Loucy (cell line): Measurements from ENCODE around the gene DNM3.

Experiments used
- H2AFZ ChIP-seq: fragments of 200-600 bp; sonication (generic); 2 replicates; pipeline ENCODE4 v1.6.0; 2016; ENCODE audit warnings: antibody characterized with exemption, mild to moderate bottlenecking, low read length, moderate library complexity
- H3F3A ChIP-seq: fragments of 200-600 bp; 2 replicates; pipeline ENCODE4 v1.6.0; 2016; ENCODE audit warnings: antibody characterized with exemption, low read depth, mild to moderate bottlenecking
- H3K27me3 ChIP-seq: fragments of 200-600 bp; sonication (generic); 2 replicates; pipeline ENCODE4 v1.6.1; 2014; ENCODE audit warnings: low read length, mild to moderate bottlenecking; ENCODE audit not compliant: insufficient read depth, poor library complexity, severe bottlenecking
- H3K36me3 ChIP-seq: fragments of 200-600 bp; sonication (generic); 2 replicates; pipeline ENCODE4 v1.6.1; 2016; ENCODE audit warnings: low read length; ENCODE audit not compliant: insufficient read depth
- H3K4me1 ChIP-seq: fragments of 200-600 bp; sonication (generic); 2 replicates; pipeline ENCODE4 v1.5.1; 2014; ENCODE audit warnings: low read length, mild to moderate bottlenecking; ENCODE audit not compliant: insufficient read depth, poor library complexity, severe bottlenecking
- H3K4me2 ChIP-seq: fragments of 200-600 bp; sonication (generic); 2 replicates; pipeline ENCODE4 v1.6.0; 2014; ENCODE audit warnings: antibody characterized with exemption, low read length, low read depth, mild to moderate bottlenecking; ENCODE audit not compliant: poor library complexity, severe bottlenecking
- H3K4me3 ChIP-seq: fragments of 200-600 bp; sonication (generic); 2 replicates; pipeline ENCODE4 v1.5.1; 2014; ENCODE audit warnings: low read length, mild to moderate bottlenecking, mixed read lengths; ENCODE audit not compliant: poor library complexity, severe bottlenecking
- H3K79me2 ChIP-seq: fragments of 200-600 bp; sonication (generic); 2 replicates; pipeline ENCODE4 v1.6.1; 2014; ENCODE audit warnings: low read length; ENCODE audit not compliant: insufficient read depth
- H3K9ac ChIP-seq: fragments of 200-600 bp; sonication (generic); 2 replicates; pipeline ENCODE4 v1.6.0; 2014; ENCODE audit warnings: mild to moderate bottlenecking, low read depth, low read length, moderate library complexity; ENCODE audit not compliant: poor library complexity, severe bottlenecking
- H3K9me2 ChIP-seq: fragments of 200-600 bp; sonication (generic); replicated peaks from 2 replicates; pipeline ENCODE4 v1.6.1; 2016; ENCODE audit warnings: low read depth, low read length, mixed read lengths
- H3K9me3 ChIP-seq: fragments of 200-600 bp; sonication (generic); 2 replicates; pipeline ENCODE4 v1.6.1; 2014; ENCODE audit warnings: mild to moderate bottlenecking, antibody characterized with exemption, low read length, low read depth; ENCODE audit not compliant: insufficient read depth
- H4K20me1 ChIP-seq: fragments of 200-600 bp; sonication (generic); 2 replicates; pipeline ENCODE4 v1.6.0; 2014; ENCODE audit warnings: antibody characterized with exemption, low read length, mild to moderate bottlenecking; ENCODE audit not compliant: insufficient read depth, poor library complexity, severe bottlenecking
- CTCF ChIP-seq: fragments of 200-600 bp; sonication (generic); conservative IDR thresholded peaks from 2 replicates; pipeline ENCODE4 v1.5.1; 2014; ENCODE audit warnings: mild to moderate bottlenecking, antibody characterized with exemption, low read length
- EZH2phosphoT487 ChIP-seq: fragments of 200-600 bp; IDR thresholded peaks from 2 replicates; pipeline ENCODE4 v1.6.1; 2018; ENCODE audit warnings: antibody characterized with exemption, mild to moderate bottlenecking, moderate library complexity, borderline replicate concordance

The DNM3 gene

GRCh38 chr1:172244865-172245264, 403.6 kb downstream of the DNM3 start:
- Histone ChIP-seq H3K9ac (no peak overlapping the region), H2AFZ (no peak overlapping the region), H3K4me2 (no peak overlapping the region), H4K20me1 (no peaks in the 10 kb centered on the region), H3K9me2 (no peaks in the 10 kb centered on the region), H3K27me3 (no peaks in the 10 kb centered on the region), H3K9me3 (no peaks in the 10 kb centered on the region), H3K4me3 (no peak overlapping the region), H3K4me1 (no peaks in the 10 kb centered on the region), H3K36me3 (no peaks in the 10 kb centered on the region), H3F3A (no peaks in the 10 kb centered on the region), H3K79me2 (no peaks in the 10 kb centered on the region)
- TF ChIP-seq EZH2phosphoT487 (no peak), CTCF (no peak)

- no peaks in the 10 kb centered on the region for H3K4me1 ChIP-seq
- TF ChIP-seq EZH2phosphoT487 (no peak), CTCF (no peak)
- H3K4me3 ChIP-seq, result no peak overlapping the region
- H4K20me1 ChIP-seq, result no peaks in the 10 kb centered on the region
- H3K4me2 ChIP-seq, result no peak overlapping the region
- no peaks in the 10 kb centered on the region for H3K9me3 ChIP-seq
- no peaks in the 10 kb centered on the region for H3K36me3 ChIP-seq
- H3K27me3 ChIP-seq, result no peaks in the 10 kb centered on the region
- H2AFZ ChIP-seq, result no peak overlapping the region
- H3K79me2 ChIP-seq, result no peaks in the 10 kb centered on the region
- H3K9me2 ChIP-seq, result no peaks in the 10 kb centered on the region
- H3F3A ChIP-seq, result no peaks in the 10 kb centered on the region
- H3K9ac ChIP-seq, result no peak overlapping the region
Observed at GRCh38 chr1:172245788-172246187, 404.5 kb downstream of the DNM3 start.

GRCh38 chr1:172246521-172247390, 405.5 kb downstream of the DNM3 start:
- Histone ChIP-seq H3K9me2 (no peaks in the 10 kb centered on the region), H3K4me1 (no peaks in the 10 kb centered on the region), H3F3A (no peaks in the 10 kb centered on the region), H3K9me3 (no peaks in the 10 kb centered on the region), H2AFZ (no peak overlapping the region), H3K36me3 (no peaks in the 10 kb centered on the region), H3K79me2 (no peaks in the 10 kb centered on the region), H3K9ac (no peak overlapping the region), H4K20me1 (no peaks in the 10 kb centered on the region), H3K27me3 (no peaks in the 10 kb centered on the region), H3K4me3 (no peak overlapping the region), H3K4me2 (no peak overlapping the region)
- TF ChIP-seq EZH2phosphoT487 (no peak), CTCF (no peak)
